ENCODE data around the gene ERMN.
"Not testable (repeated sequence)": the region's sequence is repeated elsewhere in the genome, so short reads cannot be mapped to it uniquely, and the experiment has no call there.

ERMN gene

GRCh38 chr2:157301307-157301706 is 24.3 kb downstream of the ERMN start:
- DNase-seq (ENCODE audit: low read depth in 2 of 3, low spot score in 2 of 3): no peak

DNA sequence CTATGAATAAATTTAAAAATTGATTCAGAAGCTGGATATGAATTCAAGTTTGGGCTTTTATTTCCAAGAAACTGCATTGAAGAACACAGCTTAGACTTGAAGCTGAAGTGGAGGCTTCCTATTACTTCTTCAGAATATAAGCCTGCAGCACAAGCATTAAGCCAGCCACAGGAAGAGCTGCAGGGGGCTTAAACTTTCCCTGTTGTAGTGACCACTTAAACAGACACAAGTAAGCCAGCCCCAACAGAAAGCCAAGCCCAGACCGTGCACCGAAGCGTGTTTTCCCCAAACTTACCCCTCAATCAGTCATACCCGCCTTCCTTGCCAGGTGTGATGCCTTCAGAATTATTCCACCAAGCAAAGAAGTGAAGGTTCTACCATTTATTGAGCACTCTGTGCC is 28.7 kb downstream of the ERMN start:
- no peak for DNase-seq (ENCODE audit: low read depth in 2 of 3, low spot score in 2 of 3)

- DNase-seq (ENCODE audit: low read depth in 2 of 3, low spot score in 2 of 3): no peak
Observed at GRCh38 chr2:157296490-157296889, 29.1 kb downstream of the ERMN start.

- no peak for DNase-seq (ENCODE audit: low read depth in 2 of 3, low spot score in 2 of 3)
Observed at GRCh38 chr2:157292853-157293252, 32.8 kb downstream of the ERMN start.

- DNase-seq (ENCODE audit: low read depth in 2 of 3, low spot score in 2 of 3): no peak
Observed at GRCh38 chr2:157291018-157291417, 34.6 kb downstream of the ERMN start.

GRCh38 chr2:157290525-157290924 is 35.1 kb downstream of the ERMN start:
- no peak for DNase-seq (ENCODE audit: low read depth in 2 of 3, low spot score in 2 of 3)

- DNase-seq (ENCODE audit: low read depth in 2 of 3, low spot score in 2 of 3): no peak
Observed at GRCh38 chr2:157287160-157287559, 38.5 kb downstream of the ERMN start.

- DNase-seq (ENCODE audit: low read depth in 2 of 3, low spot score in 2 of 3): no peak
Observed at GRCh38 chr2:157283468-157283867, 42.2 kb downstream of the ERMN start.

GRCh38 chr2:157281316-157281715 is 44.3 kb downstream of the ERMN start:
- no peak for DNase-seq (ENCODE audit: low read depth in 2 of 3, low spot score in 2 of 3)

- DNase-seq (ENCODE audit: low read depth in 2 of 3, low spot score in 2 of 3): not testable (repeated sequence)
Observed at GRCh38 chr2:157279311-157279710, 46.3 kb downstream of the ERMN start.

GRCh38 chr2:157271590-157272203 is 53.9 kb downstream of the ERMN start:
- no peak for DNase-seq (ENCODE audit: low read depth in 2 of 3, low spot score in 2 of 3)

GRCh38 chr2:157269922-157270321 is 55.7 kb downstream of the ERMN start:
- no peak for DNase-seq (ENCODE audit: low read depth in 2 of 3, low spot score in 2 of 3)

GRCh38 chr2:157269060-157269459 is 56.6 kb downstream of the ERMN start:
- DNase-seq (ENCODE audit: low read depth in 2 of 3, low spot score in 2 of 3): no peak

Measured in activated CD8-positive, alpha-beta memory T cell treated with anti-CD3 and anti-CD28 coated beads for 48 hours (primary cell).